Stimulated activated CD8-positive, alpha-beta memory T cell treated with anti-CD3 and anti-CD28 coated beads, Interleukin-7, amount 100 ng/mL, for 48 hours (primary cell): Measurements from ENCODE around the gene ANG.
"Not testable (repeated sequence)": the region's sequence is repeated elsewhere in the genome, so short reads cannot be mapped to it uniquely, and the experiment has no call there.

Source experiments
- DNase-seq, 2 donors: peaks; one replicate each; pipeline ENCODE4 v3.0.0-alpha.2; 2020; ENCODE audit warnings: low read depth in 1 of 2; ENCODE audit errors: extremely low read depth in 1 of 2

The ANG gene

GRCh38 chr14:20734430-20734806 is 45.9 kb downstream of the ANG start:
- DNase-seq, result no peak

- DNase-seq, result not testable (repeated sequence)
These were observed 49.7 kb downstream of the ANG start for GRCh38 chr14:20738292-20738691.

GRCh38 chr14:20742132-20742531 is 53.6 kb downstream of the ANG start:
- no peak for DNase-seq

- DNase-seq, result no peak
These were observed 55.0 kb downstream of the ANG start for GRCh38 chr14:20743556-20743955.
